ENCODE measurements around the gene DUSP2.
A peak's percentile ranks its signal among the peaks of the same experiment; 100 is the strongest.

The DUSP2 gene

GRCh38 chr2:96145036-96145847 lies at the start of gene DUSP2:
DUSP2 (minus strand) TSS chr2:96145440; CDS start chr2:96145354, 86 bp downstream.
- peak; percentile 94 to 96 for DNase-seq

- DNase-seq: no peak
These were observed 46.9 kb upstream of the DUSP2 start for GRCh38 chr2:96191937-96192670.

GRCh38 chr2:96188821-96189526 lies 43.7 kb upstream of the DUSP2 start:
- DNase-seq: no peak

GRCh38 chr2:96186562-96186961 lies 41.3 kb upstream of the DUSP2 start:
- DNase-seq: no peak

GRCh38 chr2:96185516-96185915 lies 40.3 kb upstream of the DUSP2 start:
- no peak for DNase-seq

GRCh38 chr2:96184989-96185388 lies 39.7 kb upstream of the DUSP2 start:
- no peak for DNase-seq

- no peak for DNase-seq
These were observed 38.9 kb upstream of the DUSP2 start for GRCh38 chr2:96184188-96184587.

- DNase-seq: no peak
These were observed 36.3 kb upstream of the DUSP2 start for GRCh38 chr2:96181529-96181928.

- no peak for DNase-seq
These were observed 35.3 kb upstream of the DUSP2 start for GRCh38 chr2:96180521-96180920.

GRCh38 chr2:96180002-96180401 lies 34.8 kb upstream of the DUSP2 start:
- no peak for DNase-seq

GRCh38 chr2:96176661-96177060 lies 31.4 kb upstream of the DUSP2 start:
- no peak for DNase-seq

GRCh38 chr2:96175951-96176350 lies 30.7 kb upstream of the DUSP2 start:
- no peak for DNase-seq

- peak; percentile 84 to 86 for DNase-seq
These were observed 29.3 kb upstream of the DUSP2 start for GRCh38 chr2:96174251-96175144.

GRCh38 chr2:96171831-96172230 lies 26.6 kb upstream of the DUSP2 start:
- DNase-seq: no peak

- no peak for DNase-seq
These were observed 25.4 kb upstream of the DUSP2 start for GRCh38 chr2:96170626-96171025.

- no peak for DNase-seq
These were observed 24.7 kb upstream of the DUSP2 start for GRCh38 chr2:96169868-96170507.

- no peak for DNase-seq
These were observed 22.3 kb upstream of the DUSP2 start for GRCh38 chr2:96167407-96168013.

GRCh38 chr2:96164459-96165184 lies 19.4 kb upstream of the DUSP2 start:
- peak; percentile 70 to 77 for DNase-seq

- DNase-seq: peak; percentile 70 to 71
These were observed 18.7 kb upstream of the DUSP2 start for GRCh38 chr2:96163768-96164429.

- DNase-seq: no peak
These were observed 18.2 kb upstream of the DUSP2 start for GRCh38 chr2:96163415-96163767.
